ENCODE results near the gene ARID5A. TPM values are rescaled to one million over a fixed set of nuclear protein-coding genes. Genes with fewer than 3 reads are reported as not detected.

ARID5A gene
- total and polyA plus RNA-seq, 10 of the 15 experiments (the other 5 are each of a cell fraction or from before 2014, with no cell fraction given) = 0.76 to 87.1 (median 37.6) TPM

- TF ChIP-seq E2F8 (IDR thresholded peaks at IDR 0.05; ENCODE audit: low read depth, partially characterized antibody) = no peak
- no peak for TF ChIP-seq NFYA (IDR thresholded peaks at IDR 0.05; ENCODE audit: borderline replicate concordance, low read depth, low read length)
- peak; percentile 53; the same call in 1 of the 2 replicates for TF ChIP-seq TARDBP (IDR thresholded peaks at IDR 0.05; ENCODE audit: borderline replicate concordance)
- TF ChIP-seq POU2F2 (IDR thresholded peaks at IDR 0.05; ENCODE audit: borderline replicate concordance, low read depth, low read length) = peak; percentile 79; the same call in 2 of the 3 replicates
Measured at GRCh38 chr2:96527286-96528005, 9.1 kb upstream of the ARID5A start (continued).

- H3K79me2 ChIP-seq (ENCODE audit: control insufficient read depth, insufficient read depth, low read length) = peaks cover 3% of the 10 kb centered on the region
- H3K27ac ChIP-seq (ENCODE audit: control insufficient read depth, insufficient read depth) = peak overlapping the region; percentile 72
- H3K27me3 ChIP-seq (replicated peaks in 1 of 2; ENCODE audit: control insufficient read depth in 2 of 2, insufficient read depth in 2 of 2, low read length in 1 of 2) = no peaks in the 10 kb centered on the region
- BruUV-seq (replicated peaks) = TSS peak; percentile 93
- H3K4me1 ChIP-seq (ENCODE audit: control insufficient read depth, insufficient read depth, low read length) = peaks cover 88% of the 10 kb centered on the region
- H4K20me1 ChIP-seq (ENCODE audit: control insufficient read depth, insufficient read depth) = no peaks in the 10 kb centered on the region
- 2% methylated on average over 14 of the region's 14 CpGs for WGBS (ENCODE audit: insufficient coverage, insufficient replicate concordance, low lambda C conversion rate, missing lambda C conversion rate)
- FAIRE-seq = no peak
- 0 out of 2 replicates have a peak overlapping the region, but pooled peaks have one; percentile 39 for H3K4me3 ChIP-seq
- in situ Hi-C loops (cut with MboI) (no loop called here), intact Hi-C loops (cut with micrococcal nuclease; ENCODE audit: unreplicated experiment) (loop anchor here (1.0 to 5.0 kb wide), 2 partner anchors 10 to 381 kb away; partner anchors contain the start of gene DUSP2)
- H2AFZ ChIP-seq (ENCODE audit: control insufficient read depth, low read depth, low read length) = peak overlapping the region; percentile 8; the same call in 1 of the 2 replicates
- no peaks in the 10 kb centered on the region for H3K36me3 ChIP-seq (ENCODE audit: control insufficient read depth in 2 of 2, insufficient read depth in 2 of 2, low read length in 1 of 2)
- CTCF ChIA-PET = interaction anchor here (0.6 to 3.5 kb wide), 13 partner anchors 10 to 536 kb away, joined by 3 to 30 read pairs (median 6); partner anchors contain the start of genes ARID5A and CNNM4
- peak overlapping the region; percentile 74 for H3K4me2 ChIP-seq (ENCODE audit: control insufficient read depth, insufficient read depth)
- RAD21 ChIA-PET (ENCODE audit: unreplicated experiment) = interaction anchor here (0.7 to 7.4 kb wide), 14 partner anchors 9 to 380 kb away, joined by 3 to 60 read pairs (median 4); partner anchors contain the start of genes ANKRD39 and ARID5A
- SMC1A ChIA-PET (ENCODE audit: uncharacterized antibody, unreplicated experiment) = interaction anchor here (0.6 to 4.1 kb wide), 13 partner anchors 10 to 337 kb away, joined by 3 to 48 read pairs (median 4); partner anchors contain the start of gene ARID5A
- ATAC-seq = peak; percentile 36
- no peaks in the 10 kb centered on the region for H3K9me3 ChIP-seq (replicated peaks; ENCODE audit: control insufficient read depth, insufficient read depth, low read length)
- POLR2A ChIA-PET = interaction anchor here (0.6 to 7.9 kb wide), 9 partner anchors 11 to 371 kb away, joined by 3 to 106 read pairs (median 3); partner anchors contain the start of gene ARID5A
- DNase-seq (ENCODE audit: low read depth, low spot score) = peak; percentile 72
- peak overlapping the region; percentile 51; the same call in 1 of the 2 replicates for H3K9ac ChIP-seq (ENCODE audit: control insufficient read depth, insufficient read depth, low read length)
- peak; percentile 51; the same call in 1 of the 2 replicates for TF ChIP-seq MLLT1 (IDR thresholded peaks at IDR 0.05)
- no peak for TF ChIP-seq ETV6 (conservative IDR thresholded peaks at IDR 0.05 in 1 of 2, IDR thresholded peaks at IDR 0.05 in 1 of 2; ENCODE audit: borderline replicate concordance in 1 of 2, low read depth in 1 of 2)
- no peak for TF ChIP-seq ZBTB11 (CRISPR knock-in tag; IDR thresholded peaks at IDR 0.05)
- peak; percentile 43; the same call in 1 of the 2 replicates for TF ChIP-seq ATF2 (IDR thresholded peaks at IDR 0.05; ENCODE audit: low read length)
Measured at GRCh38 chr2:96528006-96528699, 8.4 kb upstream of the ARID5A start.

Data from GM12878 (cell line).